Lung (tissue), 12 donors: ENCODE results near the gene UPK3A. TPM values are rescaled to one million over a fixed set of nuclear protein-coding genes. Genes with fewer than 3 reads are reported as not detected.

Source experiments
- ATAC-seq: fragments of 200-7000 bp; cut with Tn5 transposase; one replicate; pipeline ENCODE4 v1.9.1; 2020; ENCODE audit warnings: moderate number of reproducible peaks; ENCODE audit not compliant: insufficient read depth, low FRiP score
- DNase-seq, 3 donors: peaks; one replicate each; pipeline ENCODE4 v3.0.0-alpha.2; 2013 to 2017
- H3K27ac ChIP-seq, 2 donors: one replicate each; pipeline ENCODE4 v1.5.1; 2013; ENCODE audit warnings: mild to moderate bottlenecking in 2 of 2, moderate library complexity in 2 of 2, control low read depth in 1 of 2, inconsistent platforms in 1 of 2, low read depth in 1 of 2, low read length in 1 of 2
- H3K27me3 ChIP-seq, 3 donors: one replicate each; pipeline ENCODE4 v1.5.1; 2013; ENCODE audit warnings: low read length in 2 of 3; ENCODE audit not compliant: control insufficient read depth in 3 of 3, insufficient read depth in 3 of 3
- H3K36me3 ChIP-seq, 4 donors: one replicate each; pipeline ENCODE4 v1.5.1; 2013; ENCODE audit warnings: low read length in 4 of 4, mild to moderate bottlenecking in 1 of 4, moderate library complexity in 1 of 4; ENCODE audit not compliant: control insufficient read depth in 4 of 4, insufficient read depth in 4 of 4
- H3K4me1 ChIP-seq, 5 donors: one replicate each; pipeline ENCODE4 v1.5.1; 2013; ENCODE audit warnings: low read length in 5 of 5, mild to moderate bottlenecking in 2 of 5, moderate library complexity in 1 of 5; ENCODE audit not compliant: control insufficient read depth in 5 of 5, insufficient read depth in 5 of 5
- H3K4me3 ChIP-seq: one replicate; pipeline ENCODE4 v1.5.1; 2013; ENCODE audit warnings: mild to moderate bottlenecking, control low read depth, moderate library complexity
- H3K9ac ChIP-seq, 2 donors: one replicate each; pipeline ENCODE4 v1.5.1; 2013; ENCODE audit warnings: low read length in 2 of 2, control low read depth in 1 of 2; ENCODE audit not compliant: insufficient read depth in 1 of 2
- H3K9me3 ChIP-seq, 4 donors: one replicate each; pipeline ENCODE4 v1.5.1; 2013; ENCODE audit warnings: low read length in 3 of 4, mild to moderate bottlenecking in 1 of 4, moderate library complexity in 1 of 4; ENCODE audit not compliant: control insufficient read depth in 4 of 4, insufficient read depth in 3 of 4
- CTCF ChIP-seq: IDR thresholded peaks from 2 replicates; pipeline ENCODE4 v1.5.1; 2012; ENCODE audit warnings: mild to moderate bottlenecking; ENCODE audit errors: control extremely low read depth, extremely low read depth
- WGBS, 2 donors: extraction: QIAGEN DNeasy Blood & Tissue Kit; methylation state at CpG; one replicate each; pipeline ENCODE4 v1.1.7; 2013; 5-methylcytosine and 5-hydroxymethylcytosine counted together
- polyA plus RNA-seq, 2 donors: library from polyadenylated mRNA; stranded (reverse); fragments of 200-250 nt; gene quantifications; one replicate each; pipeline ENCODE4 v1.2.1, GENCODE V29; 2013
- total RNA-seq, 2 donors: library from RNA; depleted of rRNA in 1 of 2; stranded (reverse); fragments of >200 nt in 1 of 2; gene quantifications; one replicate each; pipeline ENCODE4 v1.2.1, GENCODE V29; 2014 to 2021
- donor health status: control.
- donor health status: control.
- donor health status: Bipolar disorder and iron deficiency.
- donor health status: healthy.
- donor health status: DM: yes; HTN: yes; CAD: no.

UPK3A gene
- total and polyA plus RNA-seq, 4 donors: 0.30 to 0.55 TPM; not detected in 2

GRCh38 chr22:45239681-45240051 is 45.1 kb upstream of the UPK3A start:
- Histone ChIP-seq H3K4me3 (peak overlapping the region; percentile 73), H3K27me3 (no peaks in the 10 kb centered on the region), H3K4me1 (peaks cover 0 to 14% (median 7%) of the 10 kb centered on the region in 5 donors), H3K36me3 (peaks cover 0 to 8% (median 0%) of the 10 kb centered on the region in 4 donors), H3K9me3 (no peaks in the 10 kb centered on the region), H3K9ac (peak overlapping the region in 1 of 2 donors; percentile 37), H3K27ac (no peak overlapping the region)
- no peak for ATAC-seq
- no peak for TF ChIP-seq CTCF
- WGBS, 2 donors: 32 to 39% methylated on average over 8 of the region's 8 CpGs
- no peak for DNase-seq

- H3K9me3 ChIP-seq: no peaks in the 10 kb centered on the region
- H3K27me3 ChIP-seq: no peaks in the 10 kb centered on the region
- H3K36me3 ChIP-seq: peaks cover 0 to 8% (median 0%) of the 10 kb centered on the region in 4 donors
- TF ChIP-seq CTCF: no peak
- WGBS, 2 donors: 1 to 2% methylated on average over 41 to 73 of the region's 73 CpGs
- H3K4me1 ChIP-seq: peaks cover 0 to 14% (median 7%) of the 10 kb centered on the region in 5 donors
- peak overlapping the region in 1 of 2 donors; percentile 37 for H3K9ac ChIP-seq
- DNase-seq: no peak
- peak overlapping the region in 1 of 2 donors; percentile 64 for H3K27ac ChIP-seq
- ATAC-seq: no peak
- H3K4me3 ChIP-seq: peak overlapping the region; percentile 73
These were observed 44.5 kb upstream of the UPK3A start for GRCh38 chr22:45240104-45240809.

GRCh38 chr22:45240810-45241631 is 43.7 kb upstream of the UPK3A start, which contains the start of gene KIAA0930:
Gene KIAA0930, minus strand, starts transcription at chr22:45240894. Its CDS starts 191 bp downstream, at chr22:45240703.
- no peaks in the 10 kb centered on the region for H3K27me3 ChIP-seq
- H3K4me3 ChIP-seq: peak within 1 kb of the TSS; percentile 73
- H3K9me3 ChIP-seq: no peaks in the 10 kb centered on the region
- WGBS, 2 donors: 7 to 13% methylated on average over 27 to 66 of the region's 66 CpGs
- ATAC-seq: peak; percentile 84
- peak; percentile 80 to 87 (median 81) for DNase-seq
- H3K4me1 ChIP-seq: peaks cover 0 to 14% (median 7%) of the 10 kb centered on the region in 5 donors
- H3K27ac ChIP-seq: peak within 1 kb of the TSS in 1 of 2 donors; percentile 64
- H3K9ac ChIP-seq: peak within 1 kb of the TSS in 1 of 2 donors; percentile 37
- peaks cover 0 to 8% (median 0%) of the 10 kb centered on the region in 4 donors for H3K36me3 ChIP-seq
- no peak for TF ChIP-seq CTCF
